Heart left ventricle (tissue), 13 donors: ENCODE data around the gene MARCHF10.

Experiments used
- CTCF ChIP-seq, 12 donors: fragments of 200-600 bp; sonication (generic) in 4 of 12; IDR thresholded peaks; one replicate each; pipeline versions ENCODE4 v1.5.0 to v1.8.0; 2018 to 2022; ENCODE audit warnings: antibody characterized with exemption in 12 of 12, mild to moderate bottlenecking in 5 of 12
- POLR2A ChIP-seq, 2 donors: fragments of 450-650 bp; IDR thresholded peaks; one replicate each; pipeline ENCODE4 v1.6.1; 2017; ENCODE audit warnings: antibody characterized with exemption in 2 of 2, mild to moderate bottlenecking in 2 of 2, moderate library complexity in 2 of 2
- donor health status: ischemic (EF 13 %, LVEDD 7.1; RV severe dilation, severe dysfunction).
- donor health status: DM: no; HTN: yes; CAD: no.
- donor health status: DM: no; HTN: no; CAD: no.
- donor health status: ischemic (EF 25% LVEDD 6.9; RV normal size, moderate dysfunction).
- donor health status: ischemic (EF 25% LVEDD 5.7; RV mildly dilated, moderate dysfunction).
- donor health status: ischemic (EF 35%, LVEDD 5.7; RV mildly dilated, moderate dysfunction).
- donor health status: nonischemic (EF 11% LVEDD 7.7; RV severe dilation, severe dysfunction).
- donor health status: DM: yes; HTN: yes; CAD: no.
- donor health status: PGD.
- donor health status: ischemic (EF 29% LVEDD 5.4; RV normal size, mild dysfunction).
- donor health status: nonischemic (EF 23%, LVEDD 6.1; RV moderate dilation, normal function).

GRCh38 chr17:62791235-62791734, 16.8 kb downstream of the MARCHF10 start:
- TF ChIP-seq CTCF (IDR thresholded peaks at IDR 0.05) = no peak
- no peak for TF ChIP-seq POLR2A (IDR thresholded peaks at IDR 0.05)
